Inflammatory macrophage (primary cell): ENCODE data around the gene POF1B.
"Not testable (repeated sequence)": the region's sequence is repeated elsewhere in the genome, so short reads cannot be mapped to it uniquely, and the experiment has no call there.

Experiments used
- DNase-seq, 2 donors: peaks; one replicate each; pipeline ENCODE4 v3.0.0-alpha.2; 2020 to 2022
- total RNA-seq, 18 experiments: gene quantifications; one replicate each; lab custom pipeline; 2026; ENCODE audit warnings: mixed read lengths in 6 of 18, inconsistent platforms in 2 of 18; lab: John Stamatoyannopoulos, UW

The POF1B gene, protein sequence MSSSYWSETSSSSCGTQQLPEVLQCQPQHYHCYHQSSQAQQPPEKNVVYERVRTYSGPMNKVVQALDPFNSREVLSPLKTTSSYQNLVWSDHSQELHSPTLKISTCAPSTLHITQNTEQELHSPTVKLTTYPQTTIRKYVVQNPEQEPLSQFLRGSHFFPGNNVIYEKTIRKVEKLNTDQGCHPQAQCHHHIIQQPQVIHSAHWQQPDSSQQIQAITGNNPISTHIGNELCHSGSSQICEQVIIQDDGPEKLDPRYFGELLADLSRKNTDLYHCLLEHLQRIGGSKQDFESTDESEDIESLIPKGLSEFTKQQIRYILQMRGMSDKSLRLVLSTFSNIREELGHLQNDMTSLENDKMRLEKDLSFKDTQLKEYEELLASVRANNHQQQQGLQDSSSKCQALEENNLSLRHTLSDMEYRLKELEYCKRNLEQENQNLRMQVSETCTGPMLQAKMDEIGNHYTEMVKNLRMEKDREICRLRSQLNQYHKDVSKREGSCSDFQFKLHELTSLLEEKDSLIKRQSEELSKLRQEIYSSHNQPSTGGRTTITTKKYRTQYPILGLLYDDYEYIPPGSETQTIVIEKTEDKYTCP
- total RNA-seq = 0 to 0.12 (median 0) reads per million in 18 experiments

DNA sequence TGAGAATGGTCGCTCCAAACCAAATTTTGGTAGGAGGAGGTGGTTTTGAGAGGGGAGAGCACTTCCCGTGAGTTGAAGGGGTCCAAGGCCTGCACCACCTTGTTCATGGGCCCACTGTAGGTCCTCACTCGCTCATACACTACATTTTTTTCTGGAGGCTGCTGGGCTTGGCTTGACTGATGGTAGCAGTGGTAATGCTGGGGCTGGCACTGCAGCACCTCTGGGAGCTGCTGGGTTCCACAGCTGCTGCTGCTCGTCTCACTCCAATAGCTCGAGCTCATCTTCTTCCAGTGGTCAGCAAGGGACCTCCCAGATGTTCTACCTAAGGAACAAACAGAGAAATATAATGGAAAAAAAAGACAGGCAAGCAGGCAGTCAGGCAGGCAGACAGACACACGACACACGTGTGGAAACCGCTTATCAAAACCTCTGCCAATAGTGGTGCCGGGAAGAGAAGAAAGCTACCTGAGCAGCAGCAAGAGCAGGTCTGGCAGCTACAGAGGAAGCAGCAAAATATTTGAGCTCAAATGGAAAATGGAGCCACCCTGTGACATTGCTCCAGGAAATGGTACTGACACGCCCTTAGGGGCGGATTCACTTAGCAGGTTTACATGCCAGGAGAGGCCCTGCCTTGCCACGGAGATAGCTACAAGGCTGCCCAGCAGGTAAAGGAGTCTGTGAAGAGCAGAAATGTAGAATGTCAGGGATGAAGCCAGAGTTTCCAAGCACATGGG is at the start of gene POF1B:
TSS of gene POF1B (minus strand) at position 492 of the 734 bp plus-strand sequence. CDS start at position 281, 211 bp downstream.
- no peak for DNase-seq

DNA sequence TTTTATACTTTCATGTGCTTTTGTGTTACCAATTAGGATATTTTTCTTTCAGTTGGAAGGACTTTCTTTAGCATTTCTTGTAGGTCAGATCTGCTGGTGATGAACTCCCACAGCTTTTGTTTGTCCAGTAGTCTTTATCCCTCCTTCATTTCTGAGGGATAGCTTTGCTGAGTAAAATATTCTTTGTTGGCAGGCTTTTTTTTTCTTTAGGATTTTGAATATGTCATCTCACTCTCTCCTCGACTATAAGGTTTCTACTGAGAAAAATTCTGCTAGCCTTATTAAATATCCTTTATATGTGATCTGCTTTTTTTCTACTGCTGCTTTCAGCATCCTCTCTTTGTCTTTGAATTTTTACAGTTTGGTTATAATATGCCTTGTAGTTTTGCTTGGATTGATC is 49.6 kb upstream of the POF1B start:
- no peak for DNase-seq

DNA sequence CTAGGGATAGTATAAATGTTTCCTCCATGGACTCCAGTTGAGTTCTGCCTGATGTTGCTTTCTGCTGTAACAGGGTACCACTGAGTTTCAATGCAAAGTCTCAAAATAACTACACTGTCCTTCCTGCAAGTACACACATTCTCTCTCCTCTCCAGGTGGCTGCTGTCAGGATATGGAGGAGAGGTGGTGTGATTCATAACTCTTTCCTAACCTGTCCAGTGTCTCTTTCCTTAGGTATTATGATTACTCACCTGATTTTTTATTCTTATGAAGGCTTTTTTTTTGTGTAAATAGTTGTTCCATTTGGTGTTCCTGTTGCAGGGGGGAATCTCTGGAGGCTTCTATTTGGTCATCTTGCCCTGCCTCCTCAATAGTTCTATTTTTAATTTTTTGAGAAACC is 39.8 kb upstream of the POF1B start:
- DNase-seq = no peak

DNA sequence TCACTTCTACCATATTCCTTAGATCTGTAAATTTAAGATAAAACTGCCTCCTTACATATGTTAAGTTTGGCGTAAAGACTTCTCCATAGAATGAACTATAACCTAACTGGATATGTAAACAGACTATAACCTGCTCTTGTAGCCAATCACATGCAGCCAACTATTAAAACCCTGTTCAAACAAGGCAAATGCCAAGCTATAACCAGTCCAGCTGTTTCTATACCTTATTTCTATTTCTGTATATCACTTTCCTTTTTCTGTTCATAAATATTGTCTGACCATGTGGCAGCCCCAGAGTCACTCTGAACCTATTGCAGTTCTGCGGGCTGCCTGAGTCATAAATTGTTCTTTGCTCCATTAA is 12.4 kb upstream of the POF1B start:
- DNase-seq = no peak

DNA sequence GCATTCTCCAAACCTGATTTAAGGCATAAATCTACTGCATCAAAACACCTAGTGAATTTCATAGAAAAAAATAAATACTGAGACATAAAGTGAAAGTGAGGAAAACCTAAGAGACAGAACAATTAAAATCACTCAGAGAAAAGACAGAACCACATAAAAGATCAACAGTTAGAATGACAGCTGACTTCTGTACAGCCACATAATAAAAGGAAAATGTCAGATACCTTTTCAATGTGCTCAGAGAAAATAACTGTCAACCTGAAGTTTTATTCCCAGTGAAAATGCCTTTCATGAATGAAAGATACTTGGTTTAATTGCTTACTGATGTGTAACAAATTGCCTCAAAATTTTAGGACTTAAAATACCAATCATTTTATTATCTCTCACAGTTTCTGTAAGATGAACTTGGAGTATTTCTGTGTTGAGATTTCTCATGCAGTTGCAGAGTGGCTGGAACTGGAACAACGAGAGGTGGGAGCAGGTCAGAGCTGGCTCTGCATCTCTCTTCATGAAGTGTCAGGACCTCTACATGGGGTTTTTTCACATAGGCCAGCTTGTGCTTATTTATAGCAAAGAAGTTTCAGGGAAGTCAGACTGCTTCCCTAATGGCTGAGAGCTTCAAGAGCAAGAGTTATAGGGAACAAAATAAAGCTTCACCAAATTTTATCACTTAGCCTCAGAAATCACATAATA is 11.9 kb upstream of the POF1B start:
- no peak for DNase-seq

DNA sequence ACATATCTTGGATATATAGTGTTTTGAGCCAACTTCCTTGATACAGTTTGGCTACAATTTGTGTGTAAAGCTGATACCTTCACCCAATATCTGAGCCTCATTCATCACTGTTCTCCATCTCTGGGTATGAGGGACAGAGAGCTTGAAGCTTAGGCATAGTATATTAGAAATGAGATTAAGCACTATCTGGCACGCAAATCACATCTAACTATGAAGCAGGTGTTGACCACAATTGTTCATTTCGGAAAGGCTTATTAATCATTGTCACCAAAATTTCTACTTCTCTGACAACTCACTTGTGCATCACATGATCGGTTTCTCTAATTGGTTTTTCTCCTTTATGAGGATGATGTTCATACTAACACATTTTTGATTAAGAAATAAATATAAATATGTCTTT is 2.1 kb upstream of the POF1B start:
- no peak for DNase-seq

DNA sequence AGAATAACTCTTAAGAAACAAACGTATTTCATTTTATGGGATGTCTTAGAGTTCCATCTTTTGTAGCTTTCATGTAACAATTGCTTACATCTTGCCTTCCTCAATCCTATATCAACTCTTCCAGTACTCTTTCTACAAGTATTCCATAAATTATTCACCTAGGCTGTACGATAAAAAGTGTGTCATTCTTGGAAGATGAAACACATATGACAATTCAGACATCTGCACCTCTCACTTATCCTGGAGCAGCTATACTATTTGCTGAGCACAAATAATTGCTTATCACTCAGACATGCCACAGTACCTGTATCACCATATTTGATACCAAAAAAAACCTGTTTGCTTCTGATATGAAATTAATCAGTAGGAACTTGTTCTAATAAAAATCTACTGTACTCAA is 1.0 kb downstream of the POF1B start:
- no peak for DNase-seq

DNA sequence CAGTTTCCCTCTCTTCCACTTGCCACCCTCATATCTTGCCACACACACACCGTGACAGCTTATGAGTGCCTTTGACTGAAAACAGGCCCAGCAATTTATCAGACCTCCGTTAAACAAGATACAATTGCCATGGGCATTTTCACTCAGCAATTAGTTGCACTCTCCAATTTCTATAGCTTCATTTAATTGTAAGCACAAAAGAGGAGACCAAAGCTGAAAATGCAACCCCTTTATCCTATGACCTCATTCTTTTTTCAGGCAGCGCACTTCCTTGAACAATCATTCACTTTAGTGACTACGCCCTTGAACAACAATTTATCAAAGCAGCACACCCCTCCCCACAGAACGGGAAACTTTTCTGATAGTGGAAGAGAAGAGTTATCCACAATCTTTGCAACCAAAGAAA is 4.1 kb downstream of the POF1B start:
- DNase-seq = no peak

DNA sequence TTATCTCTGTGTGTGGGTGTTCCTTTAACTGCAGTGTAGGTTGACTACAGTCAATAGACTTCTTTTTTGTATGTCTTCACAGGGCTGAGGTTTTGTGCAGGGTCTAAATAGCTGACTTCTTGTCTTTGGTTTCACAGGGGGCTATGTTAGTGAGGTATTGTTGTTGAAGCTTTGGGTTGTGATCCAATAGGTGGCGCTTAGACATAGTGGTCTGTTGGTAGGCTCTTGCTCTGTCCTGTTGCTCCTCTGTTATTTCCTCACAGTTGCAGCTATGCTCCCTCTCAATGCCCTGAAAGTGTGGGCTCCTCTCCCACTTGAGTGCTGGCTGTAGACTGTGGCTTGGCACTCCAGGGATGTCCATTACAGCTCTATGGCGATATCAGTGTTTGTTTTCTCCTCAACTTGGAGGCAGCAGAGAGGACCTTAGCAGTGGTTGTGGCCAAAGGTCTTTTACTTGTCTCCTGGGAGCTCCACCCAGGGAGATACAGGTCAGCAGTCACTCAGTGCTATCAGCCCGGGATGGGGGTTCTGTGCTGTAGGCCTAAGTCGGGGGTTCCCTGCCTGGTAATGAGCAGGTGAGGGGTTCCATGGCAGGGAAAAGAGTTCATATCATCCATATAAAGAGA is 14.0 kb downstream of the POF1B start:
- DNase-seq = no peak

DNA sequence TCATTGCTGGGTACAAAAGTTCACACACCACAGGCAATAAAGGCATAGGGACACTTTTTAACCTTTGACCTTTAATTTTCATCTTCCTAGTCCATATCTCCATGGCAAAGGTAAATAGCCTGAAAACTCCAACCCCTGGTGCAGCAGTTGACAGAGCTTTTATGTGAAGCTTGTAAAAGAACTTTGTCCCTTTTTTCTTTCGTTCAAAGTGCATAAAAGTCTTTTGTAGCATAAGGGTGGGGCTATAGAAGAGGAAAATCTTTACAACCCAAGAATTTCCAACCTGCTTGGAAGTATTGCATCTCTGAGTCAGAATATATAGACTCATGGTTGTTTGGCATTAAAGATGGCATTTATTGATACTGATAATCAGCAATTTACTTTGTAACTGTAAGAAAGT is 20.4 kb downstream of the POF1B start:
- DNase-seq = no peak

DNA sequence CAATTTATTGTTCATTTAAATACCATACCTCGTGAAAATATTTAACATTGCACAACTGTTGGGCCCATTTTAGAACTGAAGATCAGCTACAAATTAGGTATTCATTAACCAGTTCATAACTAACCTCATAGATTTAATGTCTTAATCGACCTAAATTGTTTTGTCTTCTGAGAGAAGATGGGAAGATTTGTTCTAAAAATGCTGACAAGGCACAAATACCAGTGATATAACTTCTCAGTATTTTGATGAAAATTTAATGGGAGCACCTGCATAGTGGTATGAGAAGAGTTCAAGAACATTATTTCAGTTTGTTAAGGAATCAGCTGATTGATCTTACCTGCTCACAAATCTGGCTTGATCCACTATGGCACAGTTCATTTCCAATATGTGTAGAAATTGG is 33.9 kb downstream of the POF1B start:
- no peak for DNase-seq

DNA sequence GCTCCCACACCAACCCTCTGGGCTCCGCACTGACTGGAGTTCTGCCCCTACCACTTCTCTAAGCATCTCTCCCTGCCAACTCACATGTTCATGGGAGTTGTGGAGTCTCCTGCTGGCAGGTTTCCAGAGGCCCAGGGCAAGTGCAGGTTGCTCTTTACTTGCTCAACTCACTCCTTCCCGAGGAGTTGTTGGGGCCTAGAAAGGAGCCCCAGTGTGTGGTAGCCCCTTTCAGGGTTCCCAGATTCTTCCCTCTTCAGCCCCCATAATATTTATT is 52.5 kb downstream of the POF1B start:
- DNase-seq = no peak

DNA sequence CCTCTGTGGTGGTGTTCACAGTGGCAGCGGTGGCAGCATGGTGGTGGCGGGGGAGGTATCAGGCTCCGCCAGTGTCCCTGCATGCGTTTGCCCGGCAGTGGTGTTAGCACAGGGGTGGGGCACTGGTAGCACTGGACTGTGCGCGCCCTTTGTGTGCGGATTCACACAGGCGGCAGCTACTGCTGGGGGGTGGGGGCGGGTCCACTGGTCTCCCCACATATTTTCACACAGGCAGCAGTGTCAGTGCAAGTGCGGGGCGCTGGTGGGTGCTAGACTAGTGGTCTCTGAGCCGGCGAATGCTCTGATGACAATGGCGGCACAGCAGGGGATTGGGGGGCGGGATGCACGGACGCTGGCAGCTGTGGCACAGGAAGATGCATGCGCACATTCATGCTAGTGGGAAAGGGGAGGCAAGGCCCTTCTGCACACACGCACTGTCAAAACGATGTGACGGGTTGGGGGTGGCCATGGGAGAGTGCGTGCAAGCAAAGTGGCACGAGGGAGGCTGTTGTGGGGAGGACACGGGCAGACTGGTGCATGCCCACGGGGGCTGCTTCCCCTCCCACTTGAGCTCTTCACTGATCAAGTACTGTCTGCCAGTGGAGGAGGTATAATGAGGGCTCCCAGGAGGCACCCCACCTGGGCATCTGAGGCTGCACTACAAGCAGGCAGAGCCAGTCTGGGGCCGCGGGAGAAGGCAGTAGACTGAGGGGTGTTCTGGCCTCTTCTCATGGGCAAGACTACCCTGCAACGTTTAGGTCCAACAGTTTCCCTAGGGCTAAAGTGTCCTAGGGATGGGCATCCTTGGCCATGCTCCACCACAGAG is 53.0 kb downstream of the POF1B start:
- DNase-seq = no peak

DNA sequence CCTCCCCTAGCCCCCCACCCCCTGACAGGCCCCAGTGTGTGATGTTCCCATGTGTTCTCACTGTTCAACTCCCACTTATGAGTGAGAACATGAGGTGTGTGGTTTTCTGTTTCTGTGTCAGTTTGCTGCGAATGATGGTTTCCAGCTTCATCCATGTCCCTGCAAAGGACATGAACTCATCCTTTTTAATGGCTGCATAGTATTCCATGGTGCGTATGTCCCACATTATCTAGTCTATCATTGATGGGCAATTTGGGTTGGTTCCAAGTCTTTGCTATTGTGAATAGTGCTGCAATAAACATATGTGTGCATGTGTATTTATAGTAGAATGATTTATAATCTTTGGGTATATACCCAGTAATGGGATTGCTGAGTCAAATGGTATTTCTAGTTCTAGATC is 68.1 kb downstream of the POF1B start:
- DNase-seq = not testable (repeated sequence)

DNA sequence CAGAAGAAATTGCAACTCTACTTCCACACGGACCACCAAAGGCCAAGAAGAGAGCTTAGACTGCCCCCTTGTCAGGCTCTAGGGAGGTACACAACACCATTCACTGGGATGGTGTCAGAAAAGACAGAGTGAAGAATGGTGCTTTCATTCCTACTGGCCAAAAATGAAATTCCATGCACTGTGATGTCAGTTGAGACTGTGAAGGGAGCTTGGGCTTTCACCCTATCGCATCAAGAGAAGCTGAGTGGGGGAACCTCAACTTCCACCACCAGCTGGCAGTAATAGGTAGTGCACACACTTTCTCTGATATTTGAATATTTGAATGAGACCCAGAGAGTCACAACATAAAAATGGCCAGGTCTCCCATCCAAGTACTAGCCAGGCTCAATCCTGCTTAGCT is 69.7 kb downstream of the POF1B start:
- no peak for DNase-seq

DNA sequence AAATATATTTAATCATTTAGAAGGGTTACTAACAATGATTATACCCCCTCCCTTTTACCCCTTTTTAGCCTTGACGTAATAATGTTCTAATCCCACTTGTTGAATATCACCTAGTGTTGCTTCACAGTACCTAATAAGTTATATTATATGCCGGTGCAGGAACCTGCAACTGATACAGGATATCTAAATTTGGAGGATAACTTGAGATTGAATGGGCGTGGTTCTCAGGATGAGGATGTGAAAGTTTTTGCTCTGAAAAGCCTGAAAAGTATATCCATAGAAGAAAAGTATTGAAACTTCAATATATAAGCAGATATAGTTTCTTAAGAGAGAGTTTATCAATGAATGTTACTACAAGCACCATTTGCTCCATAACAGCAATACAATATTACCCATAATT is 75.9 kb downstream of the POF1B start:
- no peak for DNase-seq

DNA sequence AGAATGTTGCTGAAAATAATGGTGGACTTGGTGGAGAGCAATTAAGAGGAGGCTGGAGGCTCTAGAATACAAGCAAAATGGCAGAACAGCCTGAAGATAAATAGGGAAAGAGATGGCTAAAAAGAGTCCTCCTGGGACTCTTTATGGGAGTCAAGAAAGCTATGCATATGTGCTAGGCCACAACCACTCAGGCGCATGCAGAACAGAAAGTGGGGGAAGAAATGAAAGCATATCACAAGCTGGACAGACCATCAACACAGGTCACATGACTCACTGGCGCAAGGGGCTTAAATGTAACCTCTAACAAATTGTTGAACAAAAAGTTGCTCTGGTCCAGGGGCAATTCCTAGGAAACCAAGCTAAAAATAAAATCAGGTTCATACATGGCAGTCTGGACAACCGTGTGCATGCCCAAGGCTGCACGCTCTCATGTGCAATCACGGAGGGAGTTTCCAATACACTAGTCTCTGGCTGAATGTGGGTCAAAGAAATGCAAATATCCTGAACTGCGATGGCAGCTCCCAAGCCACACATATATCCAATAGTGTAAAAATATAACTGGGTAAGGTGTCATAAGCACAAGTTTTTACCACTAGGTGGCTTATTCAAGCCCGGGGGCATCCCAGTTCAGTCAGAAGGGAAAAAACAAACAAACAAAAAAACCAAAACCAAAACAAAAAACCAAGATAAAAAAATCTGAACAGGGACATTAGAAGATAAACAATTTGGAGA is 90.3 kb downstream of the POF1B start:
- DNase-seq = no peak

DNA sequence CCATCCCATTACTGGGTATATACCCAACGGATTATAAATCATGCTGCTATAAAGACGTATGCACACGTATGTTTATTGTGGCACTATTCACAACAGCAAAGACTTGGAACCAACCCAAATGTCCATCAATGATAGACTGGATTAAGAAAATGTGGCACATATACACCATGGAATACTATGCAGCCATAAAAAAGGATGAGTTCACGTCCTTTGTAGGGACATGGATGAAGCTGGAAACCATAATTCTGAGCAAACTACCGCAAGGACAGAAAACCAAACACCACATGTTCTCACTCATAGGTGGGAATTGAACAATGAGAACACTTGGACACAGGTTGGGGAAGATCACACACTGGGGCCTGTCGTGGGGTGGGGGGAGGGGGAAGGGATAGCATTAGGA is 94.2 kb downstream of the POF1B start:
- DNase-seq = not testable (repeated sequence)

DNA sequence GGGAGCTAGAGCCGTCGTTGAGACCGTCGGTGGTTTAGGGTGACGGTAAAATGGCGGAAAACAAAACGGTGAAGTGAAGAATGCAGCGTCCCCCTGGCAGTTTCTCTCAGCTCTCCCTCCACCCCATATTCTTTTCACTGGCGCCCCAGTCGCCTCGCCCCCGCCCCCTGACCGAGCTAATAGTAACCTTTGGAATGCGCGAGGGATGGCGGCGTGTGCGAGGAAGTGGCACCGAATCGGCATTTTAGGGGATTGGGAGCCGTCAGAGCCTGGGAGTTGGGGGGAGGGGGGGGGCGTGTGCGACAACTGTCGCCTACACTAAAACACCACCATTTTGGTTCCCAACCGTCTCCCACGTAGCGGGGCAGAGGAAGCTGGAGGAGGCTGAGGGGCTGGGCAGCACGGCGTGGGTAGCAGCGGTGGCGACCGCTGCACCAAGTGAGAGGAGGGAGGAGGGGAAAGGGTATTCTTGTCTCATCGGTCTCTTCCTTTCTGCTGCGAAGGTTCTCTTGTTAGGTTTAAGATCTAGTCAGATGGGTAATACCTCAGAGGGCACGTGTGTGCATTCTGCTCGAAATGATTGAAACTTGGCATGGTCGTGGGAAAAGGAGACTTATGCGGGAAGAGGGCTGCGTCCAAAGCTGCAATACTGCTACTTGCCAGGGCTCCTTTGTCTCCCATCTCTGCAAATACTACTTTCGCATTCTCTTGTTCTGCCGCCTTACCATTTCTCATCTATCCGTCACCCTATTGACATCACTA is 134.8 kb downstream of the POF1B start:
- DNase-seq = peak in 1 of 2 donors; percentile 1

DNA sequence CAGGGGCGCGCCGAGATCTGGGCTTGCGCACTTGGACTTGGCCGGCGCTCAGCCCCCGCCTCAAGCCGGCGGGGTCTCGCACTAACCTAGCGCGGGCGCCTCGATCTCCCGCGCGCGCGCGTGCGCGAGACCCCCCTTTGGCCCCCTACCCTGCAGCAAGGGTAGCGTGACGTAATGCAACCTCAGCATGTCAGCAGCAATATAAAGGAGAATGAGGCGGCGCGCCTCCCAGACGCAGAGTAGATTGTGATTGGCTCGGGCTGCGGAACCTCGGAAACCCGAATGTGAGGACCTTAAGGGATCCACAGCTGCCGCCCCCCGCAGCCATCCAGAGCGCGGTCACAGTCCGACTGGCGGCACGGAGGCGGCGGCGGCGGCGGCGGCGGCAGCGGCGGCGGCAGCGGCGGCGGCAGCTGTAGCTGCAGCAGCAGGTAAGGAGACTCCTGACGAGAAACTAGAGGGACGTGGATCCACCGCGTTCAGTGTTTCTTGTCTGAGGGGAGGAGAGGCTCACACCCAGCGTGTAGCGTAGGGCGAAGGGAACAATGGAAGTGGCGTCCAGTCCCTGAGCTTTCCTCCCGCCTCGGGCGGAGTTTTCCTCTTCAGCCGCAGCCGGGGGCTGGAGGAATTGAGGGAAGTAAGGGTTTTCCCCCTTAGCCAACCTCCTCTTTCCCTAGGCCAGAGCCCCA is 135.6 kb downstream of the POF1B start, which contains the start of the genes SATL1 and ZNF711:
TSS of gene SATL1 (minus strand) at position 19 of the 689 bp plus-strand sequence. CDS start 134,811 bp downstream, outside the sequence.
TSS of gene ZNF711 (plus strand) at position 231 of the 689 bp plus-strand sequence. CDS start 3,582 bp downstream, outside the sequence.
- peak; percentile 4 to 30 for DNase-seq
